AG04449 (cell line): ENCODE data around the gene PDE1C.

Experiments
- CTCF ChIA-PET: fragments of 350-600 bp; formaldehyde crosslinking; extraction: SDS; loops from one replicate; lab custom pipeline; 2021; ENCODE audit warnings: antibody characterized with exemption; lab: Yijun Ruan, JAX
- POLR2A ChIA-PET: fragments of 400-600, 350-600 bp; formaldehyde crosslinking; extraction: SDS; loops from one replicate; lab custom pipeline; 2020; ENCODE audit warnings: antibody characterized with exemption, inconsistent platforms; lab: Yijun Ruan, JAX
- DNase-seq: peaks from one replicate; pipeline ENCODE4 v3.0.0-alpha.2; 2010; ENCODE audit warnings: low read depth, low spot score
- H3K4me3 ChIP-seq: 2 replicates; pipeline ENCODE4 v1.5.1; 2011; ENCODE audit warnings: low read depth, mild to moderate bottlenecking, control low read depth, low read length
- TF ChIP-seq, protein P1 (sequence below): IDR thresholded peaks from one replicate; pipeline ENCODE4 v1.5.1; 2011; ENCODE audit warnings: mild to moderate bottlenecking, moderate library complexity, low read length, control low read depth, inconsistent platforms; ENCODE audit not compliant: insufficient read depth; ENCODE audit errors: missing control alignments

PDE1C gene

DNA sequence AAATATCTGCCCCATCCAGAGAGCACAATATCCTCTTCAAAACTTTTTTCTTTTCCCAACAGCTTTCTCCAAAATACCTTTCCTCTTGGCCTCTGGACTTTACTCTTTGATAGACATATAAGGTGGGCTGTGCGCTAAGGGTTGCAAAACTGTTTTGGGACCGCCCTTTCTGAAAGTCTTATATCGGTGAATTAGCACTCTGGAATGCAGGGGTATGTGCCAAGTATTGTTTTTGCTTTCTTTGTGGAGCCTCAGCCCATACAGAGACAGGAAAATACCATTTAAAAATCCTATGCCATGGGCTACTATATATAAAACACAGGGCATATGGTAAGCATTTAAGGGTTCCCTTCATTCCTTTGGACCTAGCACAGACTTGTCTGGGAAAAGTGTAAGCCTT, 345.5 kb downstream of the PDE1C start:
- ChIA-PET CTCF (no interaction called here), POLR2A (no interaction called here)
- H3K4me3 ChIP-seq: no peak overlapping the region
- DNase-seq: no peak
- TF ChIP-seq, protein P1, sequence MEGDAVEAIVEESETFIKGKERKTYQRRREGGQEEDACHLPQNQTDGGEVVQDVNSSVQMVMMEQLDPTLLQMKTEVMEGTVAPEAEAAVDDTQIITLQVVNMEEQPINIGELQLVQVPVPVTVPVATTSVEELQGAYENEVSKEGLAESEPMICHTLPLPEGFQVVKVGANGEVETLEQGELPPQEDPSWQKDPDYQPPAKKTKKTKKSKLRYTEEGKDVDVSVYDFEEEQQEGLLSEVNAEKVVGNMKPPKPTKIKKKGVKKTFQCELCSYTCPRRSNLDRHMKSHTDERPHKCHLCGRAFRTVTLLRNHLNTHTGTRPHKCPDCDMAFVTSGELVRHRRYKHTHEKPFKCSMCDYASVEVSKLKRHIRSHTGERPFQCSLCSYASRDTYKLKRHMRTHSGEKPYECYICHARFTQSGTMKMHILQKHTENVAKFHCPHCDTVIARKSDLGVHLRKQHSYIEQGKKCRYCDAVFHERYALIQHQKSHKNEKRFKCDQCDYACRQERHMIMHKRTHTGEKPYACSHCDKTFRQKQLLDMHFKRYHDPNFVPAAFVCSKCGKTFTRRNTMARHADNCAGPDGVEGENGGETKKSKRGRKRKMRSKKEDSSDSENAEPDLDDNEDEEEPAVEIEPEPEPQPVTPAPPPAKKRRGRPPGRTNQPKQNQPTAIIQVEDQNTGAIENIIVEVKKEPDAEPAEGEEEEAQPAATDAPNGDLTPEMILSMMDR: no peak

DNA sequence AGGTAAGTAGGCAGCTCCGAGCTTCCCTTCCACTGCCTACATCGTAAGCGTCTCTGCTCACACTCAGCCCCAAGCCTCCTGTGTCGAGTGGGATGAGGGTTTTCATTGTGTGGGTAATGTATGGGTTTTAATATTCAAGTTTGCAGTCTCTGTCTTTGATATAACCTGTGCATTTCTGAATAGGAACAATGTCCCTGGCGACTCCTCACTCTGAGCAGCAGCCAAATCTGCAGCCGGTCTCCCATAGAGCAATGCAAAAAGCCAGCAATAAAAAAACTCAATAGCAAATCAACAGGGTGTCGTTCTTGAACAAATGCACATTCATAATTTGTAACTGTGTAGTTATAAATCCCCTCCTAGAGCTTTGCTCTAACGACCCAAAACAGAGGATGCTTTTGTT, 349.8 kb downstream of the PDE1C start:
- TF ChIP-seq, protein P1: no peak
- no peak overlapping the region for H3K4me3 ChIP-seq
- POLR2A ChIA-PET: no interaction called here
- no peak for DNase-seq
- CTCF ChIA-PET: interaction anchor here (0.8 to 1.2 kb wide), 2 partner anchors 10 to 11 kb away, joined by 3 read pairs; no protein-coding TSS in a partner anchor

DNA sequence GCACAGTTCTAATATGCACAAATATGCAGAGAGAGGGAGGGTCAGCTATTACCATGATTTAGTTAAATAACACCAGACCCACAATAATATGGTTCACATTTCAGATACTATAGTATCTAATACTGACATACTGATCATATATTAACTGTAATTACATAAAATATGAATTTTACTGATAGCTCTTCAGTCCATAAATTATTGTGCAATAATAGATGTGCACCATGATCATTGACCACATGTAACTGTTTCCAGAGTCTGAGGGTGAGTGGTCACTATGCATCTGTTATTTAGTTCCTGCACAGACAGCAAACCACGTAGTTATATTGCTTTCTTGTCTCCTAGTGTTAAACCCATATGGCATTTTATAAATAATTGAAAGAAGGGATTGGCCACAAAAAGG, 353.9 kb downstream of the PDE1C start:
- ChIA-PET POLR2A (no interaction called here), CTCF (interaction anchor here (1.1 kb wide), 1 partner anchor 24 kb away, joined by 4 read pairs; no protein-coding TSS in a partner anchor)
- no peak overlapping the region for H3K4me3 ChIP-seq
- TF ChIP-seq, protein P1: no peak
- DNase-seq: no peak

DNA sequence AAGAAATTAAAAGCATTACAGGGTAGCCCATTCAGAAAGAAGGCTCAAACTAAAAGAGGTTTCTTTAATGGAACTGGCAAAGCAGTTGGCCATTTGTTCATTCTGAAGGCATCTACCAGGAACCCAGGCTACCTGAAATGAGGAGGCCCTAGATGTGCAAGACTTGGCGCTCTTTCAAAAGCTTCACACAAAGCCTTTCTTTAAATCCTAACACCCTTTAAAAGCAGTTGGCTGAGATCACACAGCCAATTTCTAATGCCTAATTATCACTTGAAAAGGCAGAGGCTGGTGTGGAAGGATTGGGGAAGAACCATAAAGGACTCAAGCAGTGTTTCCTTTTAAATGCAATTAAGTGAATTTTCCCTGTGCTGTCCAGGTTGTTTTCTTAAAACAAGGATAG, 360.0 kb downstream of the PDE1C start:
- no peak for DNase-seq
- ChIA-PET POLR2A (no interaction called here), CTCF (no interaction called here)
- TF ChIP-seq, protein P1: no peak
- H3K4me3 ChIP-seq: no peak overlapping the region

DNA sequence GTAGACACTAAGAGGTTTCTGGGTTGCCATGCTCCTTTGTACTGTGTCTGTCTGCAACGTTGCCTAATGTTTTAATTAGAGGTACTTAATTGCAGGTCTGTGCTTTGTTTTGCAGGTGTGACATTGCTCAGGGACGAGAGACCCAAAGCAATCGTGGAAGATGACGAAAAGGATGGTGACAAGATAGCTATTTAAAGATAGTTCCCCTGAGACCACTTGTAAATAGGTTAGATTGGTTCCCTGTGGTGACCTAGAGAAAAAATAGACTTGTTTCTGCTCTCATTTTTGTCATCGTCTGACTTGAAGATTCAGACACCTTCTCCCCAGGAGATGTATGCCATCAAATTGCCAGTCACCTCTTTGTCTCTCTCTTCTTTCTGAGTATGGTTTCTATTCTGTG, 363.1 kb downstream of the PDE1C start:
- TF ChIP-seq, protein P1: no peak
- no peak overlapping the region for H3K4me3 ChIP-seq
- CTCF ChIA-PET: no interaction called here
- POLR2A ChIA-PET: no interaction called here
- no peak for DNase-seq

DNA sequence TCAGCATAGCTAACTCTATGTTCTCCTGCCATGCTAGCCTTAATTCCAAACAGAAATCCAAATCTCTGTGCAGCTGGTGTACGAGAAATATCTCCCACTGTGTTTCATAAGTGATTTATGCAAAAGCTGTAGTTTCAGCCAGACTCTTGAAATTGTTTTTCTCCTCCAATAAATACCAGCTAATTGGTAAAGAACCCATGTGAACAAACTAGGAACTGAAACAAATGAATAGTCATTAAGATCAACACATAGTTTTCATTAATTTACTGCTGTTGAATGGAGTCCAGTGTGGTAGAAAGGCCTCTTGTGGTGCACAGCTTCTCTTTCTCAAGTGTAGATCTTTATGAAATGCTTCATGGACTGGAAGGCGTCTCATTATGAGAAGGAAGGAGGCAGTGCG, 364.8 kb downstream of the PDE1C start:
- no peak overlapping the region for H3K4me3 ChIP-seq
- ChIA-PET POLR2A (no interaction called here), CTCF (no interaction called here)
- no peak for DNase-seq
- TF ChIP-seq, protein P1: no peak

DNA sequence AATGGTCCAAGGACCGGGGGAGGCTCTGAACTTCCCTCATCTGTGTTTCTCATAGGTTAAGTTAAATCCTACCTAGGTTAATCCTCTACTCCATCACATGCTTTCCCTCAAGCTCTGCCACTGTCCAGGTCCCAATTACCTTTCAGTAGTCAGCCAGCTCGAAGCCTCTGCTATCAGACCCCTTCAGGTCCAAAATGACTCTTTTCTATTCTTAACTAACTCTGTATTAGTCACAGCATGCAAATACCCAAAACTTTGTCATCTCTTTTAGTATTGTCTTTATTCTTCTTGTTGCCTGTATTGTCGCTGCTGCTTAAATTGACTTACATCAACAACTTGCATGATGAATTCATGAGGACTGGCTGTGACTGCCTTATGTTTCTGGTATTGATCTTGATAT, 367.9 kb downstream of the PDE1C start:
- CTCF ChIA-PET: no interaction called here
- no peak overlapping the region for H3K4me3 ChIP-seq
- TF ChIP-seq, protein P1: no peak
- POLR2A ChIA-PET: no interaction called here
- no peak for DNase-seq
